ENCODE results near the gene TGM6.

- TF ChIP-seq, protein P1, sequence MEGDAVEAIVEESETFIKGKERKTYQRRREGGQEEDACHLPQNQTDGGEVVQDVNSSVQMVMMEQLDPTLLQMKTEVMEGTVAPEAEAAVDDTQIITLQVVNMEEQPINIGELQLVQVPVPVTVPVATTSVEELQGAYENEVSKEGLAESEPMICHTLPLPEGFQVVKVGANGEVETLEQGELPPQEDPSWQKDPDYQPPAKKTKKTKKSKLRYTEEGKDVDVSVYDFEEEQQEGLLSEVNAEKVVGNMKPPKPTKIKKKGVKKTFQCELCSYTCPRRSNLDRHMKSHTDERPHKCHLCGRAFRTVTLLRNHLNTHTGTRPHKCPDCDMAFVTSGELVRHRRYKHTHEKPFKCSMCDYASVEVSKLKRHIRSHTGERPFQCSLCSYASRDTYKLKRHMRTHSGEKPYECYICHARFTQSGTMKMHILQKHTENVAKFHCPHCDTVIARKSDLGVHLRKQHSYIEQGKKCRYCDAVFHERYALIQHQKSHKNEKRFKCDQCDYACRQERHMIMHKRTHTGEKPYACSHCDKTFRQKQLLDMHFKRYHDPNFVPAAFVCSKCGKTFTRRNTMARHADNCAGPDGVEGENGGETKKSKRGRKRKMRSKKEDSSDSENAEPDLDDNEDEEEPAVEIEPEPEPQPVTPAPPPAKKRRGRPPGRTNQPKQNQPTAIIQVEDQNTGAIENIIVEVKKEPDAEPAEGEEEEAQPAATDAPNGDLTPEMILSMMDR (IDR thresholded peaks at IDR 0.05): no peak
- TF ChIP-seq MLX (CRISPR knock-in tag; IDR thresholded peaks at IDR 0.05) (no peak), OVOL2 (CRISPR knock-in tag; IDR thresholded peaks at IDR 0.05; ENCODE audit: borderline replicate concordance) (no peak)
- TF ChIP-seq, protein P2, sequence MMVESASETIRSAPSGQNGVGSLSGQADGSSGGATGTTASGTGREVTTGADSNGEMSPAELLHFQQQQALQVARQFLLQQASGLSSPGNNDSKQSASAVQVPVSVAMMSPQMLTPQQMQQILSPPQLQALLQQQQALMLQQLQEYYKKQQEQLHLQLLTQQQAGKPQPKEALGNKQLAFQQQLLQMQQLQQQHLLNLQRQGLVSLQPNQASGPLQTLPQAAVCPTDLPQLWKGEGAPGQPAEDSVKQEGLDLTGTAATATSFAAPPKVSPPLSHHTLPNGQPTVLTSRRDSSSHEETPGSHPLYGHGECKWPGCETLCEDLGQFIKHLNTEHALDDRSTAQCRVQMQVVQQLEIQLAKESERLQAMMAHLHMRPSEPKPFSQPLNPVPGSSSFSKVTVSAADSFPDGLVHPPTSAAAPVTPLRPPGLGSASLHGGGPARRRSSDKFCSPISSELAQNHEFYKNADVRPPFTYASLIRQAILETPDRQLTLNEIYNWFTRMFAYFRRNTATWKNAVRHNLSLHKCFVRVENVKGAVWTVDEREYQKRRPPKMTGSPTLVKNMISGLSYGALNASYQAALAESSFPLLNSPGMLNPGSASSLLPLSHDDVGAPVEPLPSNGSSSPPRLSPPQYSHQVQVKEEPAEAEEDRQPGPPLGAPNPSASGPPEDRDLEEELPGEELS (CRISPR knock-in tag; IDR thresholded peaks at IDR 0.05): no peak
Measured at GRCh38 chr20:2418388-2418787, 37.7 kb downstream of the TGM6 start.

Measured in WTC11 (cell line).